OCI-LY1 (cell line): ENCODE results near the gene DISP2.

Experiments used
- H2AFZ ChIP-seq: fragments of 200-600 bp; sonication (generic), shearing (Covaris generic); 2 replicates; pipeline ENCODE4 v1.6.0; 2014; ENCODE audit warnings: antibody characterized with exemption, mild to moderate bottlenecking, low read length
- H3F3A ChIP-seq: fragments of 200-600 bp; sonication (generic), shearing (Covaris generic); 2 replicates; pipeline ENCODE4 v1.6.0; 2014; ENCODE audit warnings: mild to moderate bottlenecking, antibody characterized with exemption, low read length, moderate library complexity; ENCODE audit not compliant: insufficient read depth
- H3K27ac ChIP-seq: fragments of 200-600 bp; sonication (generic); 2 replicates; pipeline ENCODE4 v1.5.1; 2014; ENCODE audit warnings: low read length, mixed run types, mild to moderate bottlenecking, low read depth; ENCODE audit not compliant: poor library complexity, severe bottlenecking
- H3K27me3 ChIP-seq: fragments of 200-600 bp; sonication (generic); 2 replicates; pipeline ENCODE4 v1.6.0; 2014; ENCODE audit warnings: antibody characterized with exemption, mild to moderate bottlenecking, low read length, moderate library complexity; ENCODE audit not compliant: insufficient read depth
- H3K36me3 ChIP-seq: fragments of 200-600 bp; sonication (generic); 2 replicates; pipeline ENCODE4 v1.6.1; 2014; ENCODE audit warnings: mild to moderate bottlenecking, antibody characterized with exemption, low read length, moderate library complexity, mixed read lengths; ENCODE audit not compliant: insufficient read depth
- H3K4me1 ChIP-seq: fragments of 200-600 bp; sonication (generic); 2 replicates; pipeline ENCODE4 v1.5.1; 2014; ENCODE audit warnings: mild to moderate bottlenecking, low read length, moderate library complexity; ENCODE audit not compliant: insufficient read depth, severe bottlenecking
- H3K4me2 ChIP-seq: fragments of 200-600 bp; sonication (generic), shearing (Covaris generic); 2 replicates; pipeline ENCODE4 v1.6.1; 2014; ENCODE audit warnings: low read length
- H3K4me3 ChIP-seq: fragments of 200-600 bp; sonication (generic); 2 replicates; pipeline ENCODE4 v1.5.1; 2014; ENCODE audit warnings: low read length, low read depth, mild to moderate bottlenecking, mixed read lengths; ENCODE audit not compliant: poor library complexity, severe bottlenecking
- H3K79me2 ChIP-seq: fragments of 200-600 bp; shearing (Covaris generic); 2 replicates; pipeline ENCODE4 v1.6.1; 2016; ENCODE audit warnings: mixed run types, low read length, mixed read lengths; ENCODE audit not compliant: insufficient read depth
- H3K9ac ChIP-seq: fragments of 200-600 bp; sonication (generic), shearing (Covaris generic); 2 replicates; pipeline ENCODE4 v1.6.1; 2014; ENCODE audit warnings: mild to moderate bottlenecking, low read length, mixed read lengths
- H3K9me2 ChIP-seq: fragments of 200-600 bp; sonication (generic), shearing (Covaris generic); 2 replicates; pipeline ENCODE4 v1.6.1; 2014; ENCODE audit warnings: low read depth, mild to moderate bottlenecking, low read length, mixed read lengths
- H3K9me3 ChIP-seq: fragments of 200-600 bp; shearing (Covaris generic); 2 replicates; pipeline ENCODE4 v1.6.1; 2014; ENCODE audit warnings: low read length, mixed read lengths
- H4K20me1 ChIP-seq: fragments of 200-600 bp; sonication (generic), shearing (Covaris generic); 2 replicates; pipeline ENCODE4 v1.6.0; 2016; ENCODE audit warnings: mild to moderate bottlenecking, low read length; ENCODE audit not compliant: insufficient read depth
- CTCF ChIP-seq: fragments of 200-600 bp; sonication (generic), shearing (Covaris generic); IDR thresholded peaks from 2 replicates; pipeline ENCODE4 v1.5.1; 2017; ENCODE audit warnings: mild to moderate bottlenecking, antibody characterized with exemption, low read length, moderate library complexity, mixed read lengths
- EZH2 ChIP-seq: fragments of 200-600 bp; sonication (generic), shearing (Covaris generic); IDR thresholded peaks from 2 replicates; pipeline ENCODE4 v1.8.0; 2017; ENCODE audit warnings: borderline replicate concordance, mixed run types, mild to moderate bottlenecking, antibody characterized with exemption, low read length, moderate library complexity, mixed read lengths

DISP2 gene

DNA sequence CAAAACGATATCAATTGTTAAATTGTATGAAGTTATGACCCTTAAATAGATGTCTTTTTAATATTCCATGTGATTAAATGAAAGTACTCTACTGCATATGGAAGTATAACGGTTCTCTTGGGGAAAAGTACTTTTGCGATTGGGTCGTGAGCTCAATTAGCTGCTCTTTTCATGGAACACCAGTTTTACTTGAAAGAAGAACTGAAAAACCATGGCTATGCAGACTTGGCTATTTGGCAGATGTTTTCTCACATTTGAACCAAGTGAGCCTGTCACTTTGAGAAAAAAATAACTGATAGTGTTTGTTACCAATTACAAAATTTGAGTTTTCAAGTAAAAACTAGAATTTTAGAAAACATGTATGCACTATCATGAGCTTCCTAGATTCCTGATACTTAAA lies 40.4 kb upstream of the DISP2 start:
- Histone ChIP-seq H3K9ac (no peak overlapping the region), H3K4me1 (peaks cover 8% of the 10 kb centered on the region), H3K9me3 (no peaks in the 10 kb centered on the region), H3K27me3 (no peaks in the 10 kb centered on the region), H3K27ac (no peak overlapping the region), H3K4me2 (no peak overlapping the region), H3F3A (no peaks in the 10 kb centered on the region), H3K4me3 (no peak overlapping the region), H2AFZ (no peak overlapping the region), H3K9me2 (no peaks in the 10 kb centered on the region), H3K79me2 (no peaks in the 10 kb centered on the region), H3K36me3 (no peaks in the 10 kb centered on the region), H4K20me1 (no peaks in the 10 kb centered on the region)
- TF ChIP-seq CTCF (no peak), EZH2 (no peak)

DNA sequence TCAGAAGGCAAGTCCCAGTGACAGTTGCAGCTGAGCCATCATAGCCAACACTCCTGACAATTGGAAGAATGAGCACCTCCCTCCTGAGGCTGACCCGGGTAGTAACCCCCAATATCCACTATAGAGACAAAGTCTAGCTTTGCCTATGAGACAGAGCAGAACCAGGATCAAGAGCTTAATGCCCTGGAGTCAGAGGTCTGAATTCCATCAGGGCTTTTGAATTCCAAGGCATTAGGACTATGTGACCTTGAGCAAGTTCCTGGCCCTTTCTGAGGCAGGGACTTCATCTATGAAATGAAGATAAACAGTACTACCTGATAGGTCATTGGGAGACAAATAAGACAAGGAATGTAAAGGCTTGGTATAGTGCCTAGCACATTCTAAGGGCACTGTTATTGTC lies 37.6 kb upstream of the DISP2 start:
- no peak overlapping the region for H3K27ac ChIP-seq
- no peak for TF ChIP-seq CTCF
- TF ChIP-seq EZH2: no peak
- H3K79me2 ChIP-seq: no peaks in the 10 kb centered on the region
- no peaks in the 10 kb centered on the region for H3K9me2 ChIP-seq
- H4K20me1 ChIP-seq: no peaks in the 10 kb centered on the region
- H3K27me3 ChIP-seq: no peaks in the 10 kb centered on the region
- H3K4me2 ChIP-seq: no peak overlapping the region
- H3K36me3 ChIP-seq: no peaks in the 10 kb centered on the region
- no peak overlapping the region for H3K9ac ChIP-seq
- peaks cover 8% of the 10 kb centered on the region for H3K4me1 ChIP-seq
- H3K4me3 ChIP-seq: no peak overlapping the region
- H2AFZ ChIP-seq: no peak overlapping the region
- H3F3A ChIP-seq: no peaks in the 10 kb centered on the region
- no peaks in the 10 kb centered on the region for H3K9me3 ChIP-seq

DNA sequence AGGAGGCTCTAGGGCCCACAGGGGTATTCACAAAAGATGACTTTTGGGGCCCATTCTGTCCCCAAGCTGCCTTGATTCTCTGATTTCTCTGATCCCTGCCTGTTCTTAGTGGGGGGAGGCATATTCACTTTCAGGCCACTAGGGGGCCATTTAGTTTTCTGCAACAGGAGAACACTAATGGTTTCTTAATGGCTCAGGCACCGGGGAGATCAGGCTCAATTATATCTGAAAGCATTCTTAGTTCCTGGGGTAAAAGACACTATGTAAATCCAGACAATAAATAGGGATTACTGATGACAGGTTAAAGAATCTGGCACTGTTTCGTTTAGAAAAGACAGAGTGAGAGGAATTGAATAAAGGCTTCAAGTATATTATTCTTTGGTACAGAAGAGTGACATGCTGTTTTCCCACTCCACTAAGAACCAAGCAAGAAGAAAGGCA lies 37.1 kb upstream of the DISP2 start:
- H3K36me3 ChIP-seq: no peaks in the 10 kb centered on the region
- TF ChIP-seq CTCF (peak; percentile 92), EZH2 (no peak)
- no peaks in the 10 kb centered on the region for H3K9me3 ChIP-seq
- no peak overlapping the region for H3K9ac ChIP-seq
- H3K4me2 ChIP-seq: no peak overlapping the region
- H3K9me2 ChIP-seq: no peaks in the 10 kb centered on the region
- H4K20me1 ChIP-seq: no peaks in the 10 kb centered on the region
- no peaks in the 10 kb centered on the region for H3F3A ChIP-seq
- H3K4me3 ChIP-seq: no peak overlapping the region
- no peaks in the 10 kb centered on the region for H3K27me3 ChIP-seq
- H3K4me1 ChIP-seq: peaks cover 8% of the 10 kb centered on the region
- no peaks in the 10 kb centered on the region for H3K79me2 ChIP-seq
- H3K27ac ChIP-seq: no peak overlapping the region
- H2AFZ ChIP-seq: no peak overlapping the region
